Measurements from ENCODE around the gene RRBP1. TPM values are rescaled to one million over a fixed set of nuclear protein-coding genes. Genes with fewer than 3 reads are reported as not detected.
A peak's percentile ranks its signal among the peaks of the same experiment; 100 is the strongest.

Gene RRBP1, protein sequence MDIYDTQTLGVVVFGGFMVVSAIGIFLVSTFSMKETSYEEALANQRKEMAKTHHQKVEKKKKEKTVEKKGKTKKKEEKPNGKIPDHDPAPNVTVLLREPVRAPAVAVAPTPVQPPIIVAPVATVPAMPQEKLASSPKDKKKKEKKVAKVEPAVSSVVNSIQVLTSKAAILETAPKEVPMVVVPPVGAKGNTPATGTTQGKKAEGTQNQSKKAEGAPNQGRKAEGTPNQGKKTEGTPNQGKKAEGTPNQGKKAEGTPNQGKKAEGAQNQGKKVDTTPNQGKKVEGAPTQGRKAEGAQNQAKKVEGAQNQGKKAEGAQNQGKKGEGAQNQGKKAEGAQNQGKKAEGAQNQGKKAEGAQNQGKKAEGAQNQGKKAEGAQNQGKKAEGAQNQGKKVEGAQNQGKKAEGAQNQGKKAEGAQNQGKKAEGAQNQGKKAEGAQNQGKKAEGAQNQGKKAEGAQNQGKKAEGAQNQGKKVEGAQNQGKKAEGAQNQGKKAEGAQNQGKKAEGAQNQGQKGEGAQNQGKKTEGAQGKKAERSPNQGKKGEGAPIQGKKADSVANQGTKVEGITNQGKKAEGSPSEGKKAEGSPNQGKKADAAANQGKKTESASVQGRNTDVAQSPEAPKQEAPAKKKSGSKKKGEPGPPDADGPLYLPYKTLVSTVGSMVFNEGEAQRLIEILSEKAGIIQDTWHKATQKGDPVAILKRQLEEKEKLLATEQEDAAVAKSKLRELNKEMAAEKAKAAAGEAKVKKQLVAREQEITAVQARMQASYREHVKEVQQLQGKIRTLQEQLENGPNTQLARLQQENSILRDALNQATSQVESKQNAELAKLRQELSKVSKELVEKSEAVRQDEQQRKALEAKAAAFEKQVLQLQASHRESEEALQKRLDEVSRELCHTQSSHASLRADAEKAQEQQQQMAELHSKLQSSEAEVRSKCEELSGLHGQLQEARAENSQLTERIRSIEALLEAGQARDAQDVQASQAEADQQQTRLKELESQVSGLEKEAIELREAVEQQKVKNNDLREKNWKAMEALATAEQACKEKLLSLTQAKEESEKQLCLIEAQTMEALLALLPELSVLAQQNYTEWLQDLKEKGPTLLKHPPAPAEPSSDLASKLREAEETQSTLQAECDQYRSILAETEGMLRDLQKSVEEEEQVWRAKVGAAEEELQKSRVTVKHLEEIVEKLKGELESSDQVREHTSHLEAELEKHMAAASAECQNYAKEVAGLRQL (N-terminal part only)
- total RNA-seq = 65.0 and 97.5 TPM in 2 replicates

DNA sequence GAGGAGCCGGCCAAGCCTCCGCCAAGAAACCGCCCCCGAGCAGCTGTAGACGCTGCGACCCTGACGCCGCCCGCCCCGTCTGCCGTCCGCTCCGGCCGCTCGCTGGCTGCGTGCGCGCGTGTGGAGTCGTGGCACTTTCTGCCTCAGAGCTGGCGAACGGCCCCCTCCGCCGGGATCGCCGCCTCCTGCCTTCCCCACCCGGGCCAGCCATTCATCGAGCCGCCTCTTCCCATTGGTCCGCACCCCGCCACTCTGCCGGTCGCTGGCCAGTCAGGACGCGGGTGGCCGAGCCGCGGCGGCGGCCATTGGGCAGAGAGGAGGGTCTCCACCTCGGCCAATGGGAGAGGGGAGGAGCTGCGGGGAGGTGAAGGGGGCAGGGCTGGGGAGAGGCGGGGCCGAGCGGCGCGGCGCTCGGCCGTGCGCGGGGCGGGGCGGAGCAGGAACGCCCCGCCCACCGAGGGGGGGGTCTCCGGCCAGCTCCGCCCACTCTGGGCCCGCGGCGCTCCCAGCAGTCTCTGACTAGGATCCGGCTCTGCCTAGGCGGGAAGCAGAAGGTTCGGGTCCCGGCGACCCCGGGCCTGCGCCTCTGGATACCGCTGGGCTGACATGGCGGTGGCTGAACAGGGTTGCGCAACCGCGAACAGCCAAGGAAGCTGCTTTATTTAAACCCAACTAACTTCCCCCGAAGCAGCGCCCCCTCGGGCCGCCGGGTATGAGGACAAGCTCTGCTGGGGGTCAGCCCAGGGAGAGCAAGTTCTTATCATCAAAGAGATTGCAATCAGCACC lies at the start of gene RRBP1:
Gene RRBP1, minus strand, starts transcription at position 140 of the 786 bp plus-strand sequence. CDS start 21,735 bp downstream, outside the sequence.
- H3K4me3 ChIP-seq (ENCODE audit: low read depth, low read length) = peak within 1 kb of the TSS; percentile 91
- H3K27me3 ChIP-seq (ENCODE audit: control insufficient read depth, insufficient read depth, low read length) = peaks cover 22% of the 10 kb centered on the region
- peaks cover 3% of the 10 kb centered on the region for H3K36me3 ChIP-seq (ENCODE audit: control insufficient read depth, insufficient read depth, low read length)
- TF ChIP-seq, protein P1, sequence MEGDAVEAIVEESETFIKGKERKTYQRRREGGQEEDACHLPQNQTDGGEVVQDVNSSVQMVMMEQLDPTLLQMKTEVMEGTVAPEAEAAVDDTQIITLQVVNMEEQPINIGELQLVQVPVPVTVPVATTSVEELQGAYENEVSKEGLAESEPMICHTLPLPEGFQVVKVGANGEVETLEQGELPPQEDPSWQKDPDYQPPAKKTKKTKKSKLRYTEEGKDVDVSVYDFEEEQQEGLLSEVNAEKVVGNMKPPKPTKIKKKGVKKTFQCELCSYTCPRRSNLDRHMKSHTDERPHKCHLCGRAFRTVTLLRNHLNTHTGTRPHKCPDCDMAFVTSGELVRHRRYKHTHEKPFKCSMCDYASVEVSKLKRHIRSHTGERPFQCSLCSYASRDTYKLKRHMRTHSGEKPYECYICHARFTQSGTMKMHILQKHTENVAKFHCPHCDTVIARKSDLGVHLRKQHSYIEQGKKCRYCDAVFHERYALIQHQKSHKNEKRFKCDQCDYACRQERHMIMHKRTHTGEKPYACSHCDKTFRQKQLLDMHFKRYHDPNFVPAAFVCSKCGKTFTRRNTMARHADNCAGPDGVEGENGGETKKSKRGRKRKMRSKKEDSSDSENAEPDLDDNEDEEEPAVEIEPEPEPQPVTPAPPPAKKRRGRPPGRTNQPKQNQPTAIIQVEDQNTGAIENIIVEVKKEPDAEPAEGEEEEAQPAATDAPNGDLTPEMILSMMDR (IDR thresholded peaks at IDR 0.05; ENCODE audit: insufficient read depth, low read length, severe bottlenecking) = peak; percentile 75
- FAIRE-seq (no peak), DNase-seq (ENCODE audit: low read depth) (peak; percentile 88)

DNA sequence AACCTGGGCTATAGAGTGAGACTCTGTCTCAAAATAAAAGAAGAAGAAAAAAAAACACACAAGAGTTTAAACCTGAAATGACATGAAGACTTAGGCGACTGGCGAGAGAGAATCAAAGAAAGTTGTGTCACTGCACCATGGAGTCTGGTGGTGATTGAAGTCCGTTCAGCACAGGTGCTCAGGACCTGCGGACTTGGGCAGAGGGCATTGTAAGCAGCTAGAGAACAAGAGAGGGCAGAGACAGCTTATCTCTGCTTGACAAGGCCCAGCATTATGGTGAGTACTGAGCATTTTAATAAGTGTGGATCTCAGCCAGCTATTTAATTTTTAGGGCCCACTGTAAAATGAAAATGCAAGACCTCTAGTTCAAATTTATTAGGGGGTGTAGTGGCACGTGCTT lies 49.2 kb upstream of the RRBP1 start:
- FAIRE-seq = no peak
- Histone ChIP-seq H3K36me3 (ENCODE audit: control insufficient read depth, insufficient read depth, low read length) (no peaks in the 10 kb centered on the region), H3K27me3 (ENCODE audit: control insufficient read depth, insufficient read depth, low read length) (peaks cover 2% of the 10 kb centered on the region), H3K4me3 (ENCODE audit: low read depth, low read length) (no peak overlapping the region)
- DNase-seq (ENCODE audit: low read depth) = no peak
- TF ChIP-seq, protein P1 (IDR thresholded peaks at IDR 0.05; ENCODE audit: insufficient read depth, low read length, severe bottlenecking) = no peak

DNA sequence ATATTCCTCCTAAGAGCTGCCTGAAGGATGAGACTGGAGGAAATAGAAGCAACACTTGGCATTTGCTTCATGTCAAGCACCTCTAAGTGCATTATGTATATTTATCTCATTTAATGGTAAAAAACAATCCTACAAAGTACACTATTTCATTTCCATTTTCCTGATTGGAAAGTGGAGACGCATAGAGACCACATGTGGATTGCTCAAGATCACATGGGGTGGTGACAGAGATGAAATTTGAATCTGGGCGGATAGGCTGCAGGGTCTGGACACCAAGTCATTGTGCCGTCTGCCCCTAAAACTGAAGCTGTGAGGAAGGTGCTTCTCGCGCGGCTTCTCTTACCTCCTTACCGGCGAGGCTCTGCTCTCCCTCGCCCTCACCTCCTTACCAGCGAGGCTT lies 48.0 kb upstream of the RRBP1 start:
- Histone ChIP-seq H3K4me3 (ENCODE audit: low read depth, low read length) (no peak overlapping the region), H3K36me3 (ENCODE audit: control insufficient read depth, insufficient read depth, low read length) (no peaks in the 10 kb centered on the region), H3K27me3 (ENCODE audit: control insufficient read depth, insufficient read depth, low read length) (peaks cover 2% of the 10 kb centered on the region)
- FAIRE-seq = no peak
- no peak for DNase-seq (ENCODE audit: low read depth)
- TF ChIP-seq, protein P1 (IDR thresholded peaks at IDR 0.05; ENCODE audit: insufficient read depth, low read length, severe bottlenecking) = no peak

DNA sequence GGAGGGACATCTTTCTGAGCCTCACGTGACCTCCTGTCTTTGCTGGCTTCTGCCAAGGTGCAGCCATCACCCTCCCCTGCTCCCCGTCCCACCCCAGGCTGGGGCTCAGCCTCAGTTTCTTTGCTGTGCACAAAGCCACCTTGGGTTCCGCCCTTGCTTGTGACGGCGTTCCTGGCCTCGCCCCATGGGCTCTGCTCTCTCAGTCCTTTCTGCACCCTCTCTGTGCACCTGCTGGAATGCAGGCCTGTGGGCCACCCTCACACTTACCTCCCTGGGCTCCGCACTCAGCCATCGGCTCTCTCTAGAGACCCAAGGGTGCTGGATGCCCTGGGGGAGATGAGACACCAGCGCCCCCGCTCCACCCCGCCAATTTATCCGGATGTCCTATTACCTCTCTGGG lies 46.0 kb upstream of the RRBP1 start:
- H3K27me3 ChIP-seq (ENCODE audit: control insufficient read depth, insufficient read depth, low read length) = peaks cover 2% of the 10 kb centered on the region
- TF ChIP-seq, protein P1 (IDR thresholded peaks at IDR 0.05; ENCODE audit: insufficient read depth, low read length, severe bottlenecking) = no peak
- no peaks in the 10 kb centered on the region for H3K36me3 ChIP-seq (ENCODE audit: control insufficient read depth, insufficient read depth, low read length)
- H3K4me3 ChIP-seq (ENCODE audit: low read depth, low read length) = no peak overlapping the region
- FAIRE-seq (no peak), DNase-seq (ENCODE audit: low read depth) (no peak)

DNA sequence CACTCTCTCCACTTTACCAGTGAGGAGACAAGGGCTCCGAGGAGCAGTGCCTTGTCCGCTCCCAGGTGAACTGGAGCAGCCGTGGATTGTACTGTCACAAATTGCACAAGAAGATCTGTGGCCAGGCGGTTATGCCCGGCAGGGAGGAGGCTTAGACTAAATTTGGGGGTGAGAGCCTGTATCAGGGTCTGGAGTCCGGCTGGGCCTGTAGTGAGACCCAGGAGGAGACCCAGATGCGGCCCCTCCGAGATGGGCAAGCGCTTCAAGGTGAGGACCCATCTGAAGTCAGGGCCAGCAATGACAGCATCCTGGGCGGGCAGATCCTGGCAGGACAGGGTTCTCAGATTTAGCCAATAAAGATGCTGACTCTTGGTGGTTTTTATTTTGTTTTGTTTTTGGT lies 45.3 kb upstream of the RRBP1 start:
- Histone ChIP-seq H3K4me3 (ENCODE audit: low read depth, low read length) (no peak overlapping the region), H3K27me3 (ENCODE audit: control insufficient read depth, insufficient read depth, low read length) (peaks cover 2% of the 10 kb centered on the region), H3K36me3 (ENCODE audit: control insufficient read depth, insufficient read depth, low read length) (no peaks in the 10 kb centered on the region)
- FAIRE-seq = no peak
- TF ChIP-seq, protein P1 (IDR thresholded peaks at IDR 0.05; ENCODE audit: insufficient read depth, low read length, severe bottlenecking) = no peak
- DNase-seq (ENCODE audit: low read depth) = no peak
